Measurements from ENCODE around the gene NACC1. TPM values are rescaled to one million over a fixed set of nuclear protein-coding genes. Genes with fewer than 3 reads are reported as not detected.
"Not testable (repeated sequence)": the region's sequence is repeated elsewhere in the genome, so short reads cannot be mapped to it uniquely, and the experiment has no call there.

Gene NACC1
- total RNA-seq, 1 donor from 2014 or later, result 30.7 TPM

DNA sequence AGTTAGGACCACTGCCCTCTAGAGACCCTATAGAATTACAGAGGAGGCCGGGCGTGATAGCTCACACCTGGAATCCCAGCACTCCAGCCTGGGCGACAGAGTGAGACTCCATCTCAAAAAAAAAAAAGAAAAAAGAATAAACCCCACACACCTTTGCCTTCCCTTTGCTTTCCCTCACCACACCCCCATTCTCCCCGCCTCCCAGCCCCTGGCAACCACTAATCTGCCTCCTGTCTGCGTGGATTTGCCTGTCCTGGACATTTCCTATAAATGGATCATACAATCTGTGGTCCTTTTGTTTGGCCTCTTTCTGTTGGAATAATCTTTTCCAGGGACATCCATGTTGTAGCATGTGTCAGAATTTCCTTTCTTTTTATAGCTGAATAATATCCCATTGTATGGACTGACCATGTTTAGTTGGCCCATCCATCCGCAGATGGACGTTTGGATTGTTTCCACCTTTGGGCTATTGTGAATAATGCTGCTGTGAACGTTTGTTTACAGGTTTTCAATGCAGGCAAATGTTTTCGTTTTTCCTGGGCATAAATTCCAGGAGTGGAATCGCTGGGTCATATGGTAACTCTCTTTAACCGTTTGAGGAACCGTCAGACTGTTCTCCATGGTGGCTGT, 15.3 kb downstream of the NACC1 start:
- ATAC-seq (no peak), DNase-seq (ENCODE audit: low spot score) (no peak)
- intact Hi-C loops (cut with DNase I), result no loop called here

DNA sequence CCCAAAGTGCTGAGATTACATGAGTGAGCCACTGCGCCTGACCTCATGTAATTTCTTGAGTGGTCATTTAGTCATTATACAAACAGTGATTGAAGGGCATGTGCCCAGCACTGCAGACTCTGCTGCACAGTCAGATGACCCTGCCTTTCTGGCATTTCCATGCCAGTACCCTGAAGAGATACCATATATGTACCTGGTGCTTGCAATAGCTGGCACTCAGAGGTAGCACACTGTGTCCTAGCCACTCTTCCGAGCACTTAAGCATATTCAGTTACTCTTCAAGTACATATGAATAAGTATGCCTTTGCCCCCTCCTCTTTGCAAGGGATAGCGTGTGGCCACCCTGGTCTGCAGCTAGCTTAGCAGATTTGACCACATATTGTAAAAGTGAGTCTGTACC, 16.6 kb downstream of the NACC1 start:
- DNase-seq (ENCODE audit: low spot score) (no peak), ATAC-seq (no peak)
- intact Hi-C loops (cut with DNase I), result no loop called here

DNA sequence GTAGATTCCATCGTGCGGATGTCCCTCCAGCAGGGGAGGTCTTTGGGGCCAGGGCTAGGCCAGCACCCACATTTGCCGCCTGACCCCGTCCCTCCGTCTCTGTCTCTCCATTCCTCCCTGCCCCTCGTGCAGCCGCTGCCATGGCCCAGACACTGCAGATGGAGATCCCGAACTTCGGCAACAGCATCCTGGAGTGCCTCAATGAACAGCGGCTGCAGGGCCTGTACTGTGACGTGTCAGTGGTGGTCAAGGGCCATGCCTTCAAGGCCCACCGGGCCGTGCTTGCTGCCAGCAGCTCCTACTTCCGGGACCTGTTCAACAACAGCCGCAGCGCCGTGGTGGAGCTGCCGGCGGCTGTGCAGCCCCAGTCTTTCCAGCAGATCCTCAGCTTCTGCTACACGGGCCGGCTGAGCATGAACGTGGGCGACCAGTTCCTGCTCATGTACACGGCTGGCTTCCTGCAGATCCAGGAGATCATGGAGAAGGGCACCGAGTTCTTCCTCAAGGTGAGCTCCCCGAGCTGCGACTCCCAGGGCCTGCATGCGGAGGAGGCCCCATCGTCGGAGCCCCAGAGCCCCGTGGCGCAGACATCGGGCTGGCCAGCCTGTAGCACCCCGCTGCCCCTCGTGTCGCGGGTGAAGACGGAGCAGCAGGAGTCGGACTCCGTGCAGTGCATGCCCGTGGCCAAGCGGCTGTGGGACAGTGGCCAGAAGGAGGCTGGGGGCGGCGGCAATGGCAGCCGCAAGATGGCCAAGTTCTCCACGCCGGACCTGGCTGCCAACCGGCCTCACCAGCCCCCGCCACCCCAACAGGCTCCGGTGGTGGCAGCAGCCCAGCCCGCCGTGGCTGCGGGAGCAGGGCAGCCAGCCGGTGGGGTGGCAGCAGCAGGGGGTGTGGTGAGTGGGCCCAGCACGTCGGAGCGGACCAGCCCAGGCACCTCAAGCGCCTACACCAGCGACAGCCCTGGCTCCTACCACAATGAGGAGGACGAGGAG, 17.3 kb downstream of the NACC1 start:
- ATAC-seq (no peak), DNase-seq (ENCODE audit: low spot score) (no peak)
- intact Hi-C loops (cut with DNase I), result no loop called here

DNA sequence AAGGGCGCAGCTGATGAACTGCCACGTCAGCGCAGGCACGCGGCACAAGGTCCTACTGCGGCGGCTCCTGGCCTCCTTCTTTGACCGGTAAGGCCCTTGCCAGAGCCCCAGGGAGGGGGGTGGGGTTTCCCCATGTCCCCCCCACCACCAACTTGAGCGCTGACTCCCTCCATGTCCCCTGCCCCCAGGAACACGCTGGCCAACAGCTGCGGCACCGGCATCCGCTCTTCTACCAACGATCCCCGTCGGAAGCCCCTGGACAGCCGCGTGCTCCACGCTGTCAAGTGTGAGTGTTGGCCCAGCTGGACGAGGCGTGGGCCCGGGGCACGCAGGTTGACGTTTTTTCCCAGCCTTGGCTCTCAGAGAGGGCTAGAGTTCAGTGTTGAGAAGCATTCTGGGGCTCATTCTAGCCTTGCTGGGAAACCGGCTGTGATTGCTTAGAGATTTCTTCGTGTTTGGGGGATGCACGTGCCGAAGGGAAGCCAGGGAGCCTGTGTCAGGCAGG, 19.3 kb downstream of the NACC1 start:
- DNase-seq (ENCODE audit: low spot score) (no peak), ATAC-seq (no peak)
- intact Hi-C loops (cut with DNase I), result no loop called here

DNA sequence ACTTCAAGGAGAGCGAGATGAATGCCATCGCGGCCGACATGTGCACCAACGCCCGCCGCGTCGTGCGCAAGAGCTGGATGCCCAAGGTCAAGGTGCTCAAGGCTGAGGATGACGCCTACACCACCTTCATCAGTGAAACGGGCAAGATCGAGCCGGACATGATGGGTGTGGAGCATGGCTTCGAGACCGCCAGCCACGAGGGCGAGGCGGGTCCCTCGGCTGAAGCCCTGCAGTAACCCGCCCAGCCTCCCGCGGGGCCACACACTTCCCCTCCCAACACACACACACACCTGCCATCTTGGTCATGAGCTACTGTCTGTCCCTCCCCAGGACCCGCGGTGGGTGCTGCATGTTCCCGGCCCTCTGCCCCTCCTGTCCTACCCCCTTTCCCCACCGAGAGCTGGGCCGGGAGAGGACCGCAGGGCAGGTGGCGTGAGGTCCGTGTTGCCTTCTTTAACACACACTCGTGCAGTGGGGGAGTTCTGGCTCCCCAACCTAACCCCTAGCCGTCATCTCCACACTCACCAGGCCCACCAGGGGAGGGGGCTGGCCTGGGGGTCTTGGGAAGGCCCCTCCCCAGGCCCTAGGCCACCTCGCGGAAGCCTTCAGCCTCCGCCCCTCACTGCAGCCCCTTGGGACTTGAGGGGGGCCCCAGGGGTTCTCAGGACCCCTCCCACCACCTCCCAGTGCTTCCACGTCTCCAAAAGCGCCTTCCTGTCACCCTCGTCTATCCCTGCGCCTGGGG, 20.3 kb downstream of the NACC1 start:
- intact Hi-C loops (cut with DNase I), result no loop called here
- ATAC-seq, result no peak
- no peak for DNase-seq (ENCODE audit: low spot score)

DNA sequence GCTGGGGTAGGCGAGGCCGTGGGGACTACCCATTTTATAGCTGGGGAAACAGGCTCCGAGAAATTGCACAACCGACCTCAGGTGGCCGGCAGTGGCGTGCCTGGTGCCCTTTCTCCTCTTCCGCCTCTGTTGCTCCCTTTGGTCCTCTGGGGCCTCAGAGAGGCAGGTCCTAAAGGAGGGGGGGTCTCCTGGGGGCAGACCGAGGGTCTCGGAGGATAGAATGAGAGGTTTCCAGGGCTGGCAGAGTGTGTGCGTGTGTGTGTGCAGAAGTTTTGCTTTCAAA, 20.8 kb downstream of the NACC1 start:
- intact Hi-C loops (cut with DNase I), result no loop called here
- ATAC-seq, result no peak
- DNase-seq (ENCODE audit: low spot score), result no peak

DNA sequence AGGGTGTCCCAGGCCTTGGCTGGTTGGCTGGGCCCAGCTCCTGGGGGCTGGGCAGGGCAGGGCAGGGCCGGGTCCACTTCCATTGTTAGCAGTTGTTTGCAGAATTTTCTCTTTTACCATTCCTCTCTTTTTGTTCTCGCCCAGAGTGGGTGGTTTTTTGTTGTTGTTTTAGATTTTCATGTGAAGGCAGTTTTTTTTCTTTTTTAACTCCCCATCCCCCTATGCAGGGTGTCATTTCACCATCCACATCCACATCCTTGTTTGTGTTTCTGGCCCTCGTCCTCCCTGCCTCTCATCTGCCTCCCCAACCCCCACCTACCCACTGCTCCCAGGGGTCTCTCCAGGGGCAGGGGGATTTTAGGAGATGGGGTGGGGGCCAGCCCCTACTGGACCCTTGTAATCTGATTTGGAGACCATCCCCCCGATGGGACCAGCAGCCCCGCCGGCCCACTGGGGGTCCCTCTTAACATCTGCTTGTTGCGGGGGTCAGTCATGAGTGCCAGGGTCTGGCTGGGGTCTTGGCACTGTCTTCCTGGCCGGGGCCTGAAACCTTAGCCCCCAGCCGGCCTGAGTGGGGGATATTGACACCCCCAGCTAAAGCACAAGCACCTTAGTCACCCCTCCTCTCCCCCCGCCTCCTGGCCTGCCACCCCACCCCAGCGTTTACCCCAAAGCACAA, 21.7 kb downstream of the NACC1 start:
- no peak for DNase-seq (ENCODE audit: low spot score)
- intact Hi-C loops (cut with DNase I), result no loop called here
- ATAC-seq, result no peak

DNA sequence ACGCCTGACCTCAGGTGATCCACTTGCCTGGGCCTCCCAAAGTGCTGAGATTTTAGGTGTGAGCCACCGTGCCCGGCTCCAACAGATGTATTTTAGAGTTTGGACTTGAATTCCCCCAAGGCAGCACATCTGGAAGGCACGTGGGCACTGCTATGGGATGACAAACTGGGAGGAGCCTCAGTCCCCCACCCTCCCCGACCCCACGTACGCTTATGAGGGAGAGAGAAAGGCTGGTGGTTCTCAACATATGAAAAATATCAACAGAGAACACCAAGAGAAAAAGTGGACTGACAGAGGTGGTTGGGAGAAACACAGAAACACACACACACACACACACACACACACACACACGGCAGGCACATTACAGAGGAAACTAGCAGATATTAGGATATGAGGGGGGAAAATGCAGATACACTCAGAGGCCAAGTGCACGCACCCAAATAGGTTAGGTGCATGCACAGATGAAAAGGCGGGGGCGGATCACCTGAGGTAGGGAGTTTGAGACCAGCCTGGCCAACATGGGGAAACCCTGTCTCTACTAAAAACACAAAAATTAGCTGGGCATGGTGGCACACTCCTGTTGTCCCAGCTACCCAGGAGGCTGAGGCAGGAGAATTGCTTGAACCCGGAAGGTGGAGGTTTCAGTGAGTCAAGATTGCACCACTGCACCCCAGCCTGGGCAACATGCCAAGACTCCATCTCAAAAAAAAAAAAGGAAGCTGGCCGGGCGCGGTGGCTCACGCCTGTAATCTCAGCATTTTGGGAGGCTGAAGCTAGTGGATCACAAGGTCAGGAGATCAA, 28.9 kb downstream of the NACC1 start:
- ATAC-seq (no peak), DNase-seq (ENCODE audit: low spot score) (no peak)
- intact Hi-C loops (cut with DNase I), result no loop called here

DNA sequence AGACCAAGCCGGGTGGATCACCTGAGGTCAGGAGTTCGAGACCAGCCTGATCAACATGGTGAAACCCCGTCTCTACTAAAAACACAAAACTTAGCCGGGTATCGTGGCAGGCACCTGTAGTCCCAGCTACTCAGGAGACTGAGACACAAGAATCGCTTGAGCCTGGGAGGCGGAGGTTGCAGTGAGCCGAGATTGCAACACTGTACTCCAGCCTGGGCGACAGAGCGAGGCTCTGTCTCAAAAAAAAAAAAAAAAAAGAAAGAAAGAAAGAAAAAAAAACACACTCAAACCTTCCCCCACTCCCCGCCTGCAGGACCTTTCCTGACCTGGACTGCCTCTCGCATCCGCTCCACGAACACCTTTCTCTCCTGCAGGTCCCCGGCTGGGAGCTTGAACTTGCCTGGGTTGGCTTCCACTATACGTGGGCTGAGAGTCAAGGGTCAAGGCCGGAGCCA, 31.1 kb downstream of the NACC1 start:
- intact Hi-C loops (cut with DNase I), result loop anchor here (2.0 kb wide), 1 partner anchor 32 kb away; the partner anchor contains the start of gene TRMT1
- not testable (repeated sequence) for ATAC-seq; DNase-seq (ENCODE audit: low spot score)

DNA sequence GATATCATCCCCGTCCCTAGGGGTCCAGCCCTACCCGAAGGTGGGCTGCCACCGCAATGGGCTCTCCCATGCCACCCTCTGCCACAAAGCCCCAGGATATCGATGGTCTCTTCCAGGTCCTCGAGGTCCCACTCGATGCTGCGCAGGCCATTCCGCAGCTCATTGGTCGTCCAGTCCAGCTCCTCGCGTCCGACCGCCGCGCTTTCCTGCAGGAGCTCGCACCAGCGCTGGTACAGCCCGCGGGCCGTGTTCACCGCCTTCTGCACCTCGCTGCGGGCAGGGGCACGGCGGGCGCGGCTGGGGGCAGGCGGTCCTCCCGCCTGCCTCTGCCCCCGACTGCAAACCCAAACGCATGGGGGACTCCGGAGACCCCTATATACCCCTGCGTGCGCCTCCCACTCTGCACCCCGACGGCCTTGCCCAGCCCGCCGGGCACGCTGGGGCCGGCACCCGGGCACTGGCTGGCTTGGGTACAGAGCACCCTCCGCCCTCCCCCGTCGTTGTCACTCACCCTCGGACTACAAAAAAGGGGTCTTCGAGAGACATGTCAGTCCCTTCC, 31.6 kb downstream of the NACC1 start:
- intact Hi-C loops (cut with DNase I), result loop anchor here (2.0 kb wide), 1 partner anchor 33 kb away; the partner anchor contains the start of gene TRMT1
- peak; percentile 0 for ATAC-seq
- DNase-seq (ENCODE audit: low spot score), result peak; percentile 75

DNA sequence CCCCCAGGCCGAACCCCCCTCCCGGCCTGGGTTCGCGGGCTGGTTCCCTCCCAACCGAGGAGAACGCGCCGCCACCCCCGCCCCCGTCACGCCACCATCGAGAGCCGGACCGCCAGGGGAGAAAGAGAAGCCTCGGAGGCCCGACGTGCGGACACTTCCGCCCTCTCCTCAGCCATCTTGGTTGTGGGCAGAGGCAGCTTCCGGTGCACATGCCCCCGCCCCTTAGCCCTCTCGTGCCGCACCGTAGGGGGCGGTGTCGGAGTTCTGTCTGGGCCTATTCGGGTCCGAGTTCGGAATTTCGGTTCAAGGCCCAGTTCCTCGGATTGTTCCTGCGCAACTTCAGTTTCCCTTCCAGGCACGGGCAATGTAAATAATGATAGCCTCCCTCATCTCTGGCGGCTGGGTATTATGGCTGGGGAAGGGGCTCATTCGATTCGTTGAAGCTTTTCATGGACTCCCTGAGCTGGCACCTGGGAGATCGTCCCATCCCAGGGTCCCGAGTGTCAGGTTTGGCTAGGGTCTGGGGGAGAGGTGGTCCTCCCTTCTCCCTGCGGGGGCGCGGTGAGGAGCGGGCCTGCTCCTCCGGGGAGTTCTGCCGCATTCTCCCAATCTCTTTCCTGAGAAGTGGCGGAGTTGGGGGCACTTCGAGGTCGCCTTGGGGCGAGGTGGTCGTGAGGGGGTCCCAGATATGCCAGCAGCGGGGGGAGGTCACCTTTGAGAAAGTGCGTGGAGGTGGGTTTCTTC, 32.3 kb downstream of the NACC1 start, which contains the start of the genes IER2 and STX10:
Gene IER2 (plus strand): TSS at position 225 of the 744 bp plus-strand sequence. CDS start 2,776 bp downstream, outside the sequence.
Gene STX10 (minus strand): TSS at position 189 of the 744 bp plus-strand sequence. CDS start 202 bp downstream, outside the sequence.
- peak; percentile 83 for ATAC-seq
- intact Hi-C loops (cut with DNase I), result no loop called here
- DNase-seq (ENCODE audit: low spot score), result peak; percentile 98

DNA sequence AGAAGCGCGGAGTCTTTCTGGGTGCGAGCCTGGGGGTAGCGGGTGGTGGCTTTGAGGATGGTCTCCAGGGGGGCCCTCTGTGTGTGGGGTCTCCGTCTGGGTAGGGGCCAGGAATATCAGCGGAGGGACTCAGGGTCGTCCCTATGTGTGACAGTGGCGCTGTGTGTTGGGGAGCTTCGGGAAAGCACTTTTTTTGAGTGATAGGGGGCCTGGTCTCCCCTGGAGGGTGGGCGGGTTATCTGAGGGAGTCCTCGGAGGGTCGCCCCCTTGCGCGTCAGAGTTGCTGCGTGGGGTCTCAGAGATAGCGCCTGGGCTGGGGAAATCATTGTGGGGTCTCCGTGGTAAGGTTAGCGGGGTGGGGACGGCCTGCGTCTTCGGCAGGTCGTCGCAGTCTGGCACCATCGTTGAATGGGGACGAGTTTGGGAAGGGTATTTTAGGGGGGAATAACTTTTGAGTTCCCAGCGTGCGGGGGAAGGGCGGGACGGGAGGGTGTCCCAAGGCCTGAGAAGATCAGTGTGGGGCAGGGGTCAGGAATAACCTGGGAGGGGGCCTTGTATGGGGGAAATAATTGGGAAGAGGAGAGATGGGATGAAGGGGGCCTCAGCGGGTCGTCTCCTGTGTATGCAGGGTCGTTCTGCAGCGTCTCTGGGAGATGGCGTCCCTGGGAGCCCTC, 33.0 kb downstream of the NACC1 start:
- DNase-seq (ENCODE audit: low spot score) (no peak), ATAC-seq (no peak)
- intact Hi-C loops (cut with DNase I), result no loop called here

DNA sequence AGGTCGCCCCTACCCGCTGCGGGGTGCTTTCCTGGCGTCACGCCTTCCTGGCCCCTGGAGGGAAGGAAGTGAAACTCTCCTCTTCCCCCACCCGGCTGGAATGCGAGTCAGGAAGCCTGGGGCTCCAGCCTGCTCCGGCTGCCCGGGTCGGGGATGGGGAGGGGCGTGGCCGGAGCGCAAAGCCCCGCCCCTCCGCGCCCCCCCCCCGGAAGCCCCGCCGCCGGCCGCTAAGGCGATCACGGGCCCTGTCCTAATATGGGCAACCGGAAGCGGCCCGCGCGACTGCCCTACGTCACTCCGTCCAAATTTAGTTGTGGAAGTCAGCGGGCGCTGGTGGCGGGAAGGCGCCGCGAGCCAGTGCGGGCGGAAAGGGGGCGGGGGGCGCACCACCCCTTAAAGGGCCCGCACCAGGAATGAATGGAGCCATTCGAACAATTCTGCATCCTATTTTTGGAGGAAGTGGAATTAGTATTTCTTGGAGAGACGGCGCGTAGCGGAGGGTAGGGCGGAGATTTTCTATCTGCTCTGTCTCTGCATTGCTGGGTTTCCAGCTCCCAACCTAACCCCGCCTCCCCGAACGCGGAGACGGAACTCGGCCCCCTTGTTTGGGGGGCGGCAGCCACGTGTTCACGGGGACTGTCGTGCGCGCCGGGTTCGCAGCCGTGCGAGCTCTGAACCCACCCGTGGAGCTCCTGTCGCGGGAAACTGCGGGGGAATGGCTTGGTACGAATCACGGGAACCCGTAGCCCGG, 33.7 kb downstream of the NACC1 start:
- intact Hi-C loops (cut with DNase I), result no loop called here
- peak; percentile 98 for DNase-seq (ENCODE audit: low spot score)
- peak; percentile 80 for ATAC-seq

DNA sequence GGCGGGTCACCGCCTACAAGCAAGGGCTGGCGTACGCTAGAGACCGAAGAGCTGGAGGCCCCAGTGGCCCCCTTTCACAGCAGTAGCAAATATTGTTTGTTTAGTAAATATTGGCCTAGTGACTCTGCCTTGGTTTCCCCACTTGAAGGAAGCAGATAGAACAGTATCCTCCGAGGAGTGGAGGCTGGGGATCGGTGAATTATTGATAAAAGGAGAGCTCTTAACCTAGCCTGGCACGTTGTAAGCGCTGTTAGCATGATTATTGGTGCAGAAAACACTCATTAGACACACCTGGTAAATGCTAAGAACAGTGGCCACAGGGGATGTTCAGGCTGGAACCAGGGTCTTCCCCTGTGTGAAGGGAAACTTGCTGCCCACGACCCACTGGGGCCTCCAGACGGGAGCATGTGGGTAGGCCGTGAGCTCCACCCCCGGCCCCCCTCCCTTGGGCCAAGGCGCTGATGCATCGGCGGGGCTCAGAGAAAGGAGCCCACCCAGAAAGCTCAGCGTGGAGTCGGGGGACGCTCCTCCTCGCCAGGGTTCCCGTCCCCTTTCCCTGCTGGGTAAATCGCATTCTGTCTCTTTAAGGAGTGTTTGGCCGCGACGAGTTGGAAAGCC, 34.4 kb downstream of the NACC1 start:
- intact Hi-C loops (cut with DNase I), result no loop called here
- ATAC-seq (no peak), DNase-seq (ENCODE audit: low spot score) (no peak)

DNA sequence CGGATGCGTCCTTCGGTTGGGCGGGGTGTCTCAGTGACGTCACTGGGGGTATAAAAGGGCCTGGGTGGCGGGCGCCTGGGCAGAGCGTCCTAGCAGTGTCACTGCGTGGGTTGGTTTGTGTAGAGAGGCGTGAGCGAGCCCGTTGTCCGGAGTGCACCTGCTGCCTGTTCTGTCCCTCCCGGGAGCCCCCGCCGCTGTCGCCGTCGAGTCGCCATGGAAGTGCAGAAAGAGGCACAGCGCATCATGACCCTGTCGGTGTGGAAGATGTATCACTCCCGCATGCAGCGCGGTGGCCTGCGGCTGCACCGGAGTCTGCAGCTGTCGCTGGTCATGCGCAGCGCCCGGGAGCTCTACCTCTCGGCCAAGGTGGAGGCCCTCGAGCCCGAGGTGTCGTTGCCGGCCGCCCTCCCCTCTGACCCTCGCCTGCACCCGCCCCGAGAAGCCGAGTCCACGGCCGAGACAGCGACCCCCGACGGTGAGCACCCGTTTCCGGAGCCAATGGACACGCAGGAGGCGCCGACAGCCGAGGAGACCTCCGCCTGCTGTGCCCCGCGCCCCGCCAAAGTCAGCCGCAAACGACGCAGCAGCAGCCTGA, 35.0 kb downstream of the NACC1 start:
- intact Hi-C loops (cut with DNase I), result no loop called here
- peak; percentile 75 for ATAC-seq
- DNase-seq (ENCODE audit: low spot score), result peak; percentile 99
